IPS DF 6.9 (cell line): ENCODE results near the gene FLT1.

Experiments used
- DNase-seq: peaks from one replicate; pipeline ENCODE4 v3.0.0-alpha.2; 2013; ENCODE audit warnings: low read depth, low spot score
- H3K27ac ChIP-seq: one replicate; pipeline ENCODE4 v1.5.1; 2013; ENCODE audit warnings: low read length, control low read depth
- H3K27me3 ChIP-seq: 2 replicates; pipeline ENCODE4 v1.6.1; 2013; ENCODE audit warnings: mild to moderate bottlenecking, low read length; ENCODE audit not compliant: control insufficient read depth, insufficient read depth
- H3K36me3 ChIP-seq: 2 replicates; pipeline ENCODE4 v1.6.1; 2013; ENCODE audit warnings: low read length; ENCODE audit not compliant: control insufficient read depth, insufficient read depth
- H3K4me1 ChIP-seq: 2 replicates; pipeline ENCODE4 v1.6.1; 2013; ENCODE audit warnings: low read length; ENCODE audit not compliant: control insufficient read depth, insufficient read depth
- H3K4me3 ChIP-seq: 2 replicates; pipeline ENCODE4 v1.5.1; 2013; ENCODE audit warnings: mild to moderate bottlenecking, low read length
- H3K9me3 ChIP-seq: 2 replicates; pipeline ENCODE4 v1.6.1; 2013; ENCODE audit warnings: low read length, inconsistent platforms; ENCODE audit not compliant: control insufficient read depth, insufficient read depth
- WGBS: extraction: QIAGEN DNeasy Blood & Tissue Kit; methylation state at CpG from one replicate; pipeline ENCODE4 v1.1.7; 2013; ENCODE audit warnings: mixed read lengths, missing lambda C conversion rate; ENCODE audit not compliant: insufficient read length, insufficient coverage; 5-methylcytosine and 5-hydroxymethylcytosine counted together

FLT1 gene

GRCh38 chr13:28464861-28465460 lies 30.0 kb downstream of the FLT1 start:
- Histone ChIP-seq H3K4me1 (peaks cover 3% of the 10 kb centered on the region; the same call in 1 of the 2 replicates), H3K9me3 (no peaks in the 10 kb centered on the region), H3K4me3 (no peak overlapping the region), H3K36me3 (peaks cover 7% of the 10 kb centered on the region), H3K27me3 (no peaks in the 10 kb centered on the region), H3K27ac (no peak overlapping the region)
- no peak for DNase-seq
- WGBS = no CpG with 5 or more reads among the region's 6 CpGs

DNA sequence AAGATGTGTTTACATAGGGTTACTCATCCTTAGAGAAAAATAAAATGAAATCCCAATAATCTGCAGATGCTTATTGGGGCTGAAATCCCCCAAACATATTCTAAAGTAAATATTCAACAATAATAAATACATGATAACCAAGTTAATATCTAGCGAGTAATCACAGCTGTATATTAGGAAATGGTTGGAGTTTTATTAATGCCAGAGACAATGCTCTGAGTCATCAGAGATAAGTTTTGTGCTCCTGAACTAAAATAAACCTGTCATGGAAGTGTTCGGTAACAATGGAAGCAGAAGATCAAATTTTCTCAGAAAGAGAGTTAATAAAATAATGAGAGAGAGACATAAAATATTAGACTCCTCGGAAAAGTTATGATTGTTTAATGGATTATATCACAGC lies 31.4 kb downstream of the FLT1 start:
- no peak overlapping the region for H3K27ac ChIP-seq
- H3K4me3 ChIP-seq = no peak overlapping the region
- no peaks in the 10 kb centered on the region for H3K9me3 ChIP-seq
- no peak for DNase-seq
- no peaks in the 10 kb centered on the region for H3K27me3 ChIP-seq
- WGBS = no CpG with 5 or more reads among the region's 3 CpGs
- 0 out of 2 replicates have a peak, but pooled peaks cover 1% of the 10 kb centered on the region for H3K4me1 ChIP-seq
- peaks cover 11% of the 10 kb centered on the region; the same call in 1 of the 2 replicates for H3K36me3 ChIP-seq

DNA sequence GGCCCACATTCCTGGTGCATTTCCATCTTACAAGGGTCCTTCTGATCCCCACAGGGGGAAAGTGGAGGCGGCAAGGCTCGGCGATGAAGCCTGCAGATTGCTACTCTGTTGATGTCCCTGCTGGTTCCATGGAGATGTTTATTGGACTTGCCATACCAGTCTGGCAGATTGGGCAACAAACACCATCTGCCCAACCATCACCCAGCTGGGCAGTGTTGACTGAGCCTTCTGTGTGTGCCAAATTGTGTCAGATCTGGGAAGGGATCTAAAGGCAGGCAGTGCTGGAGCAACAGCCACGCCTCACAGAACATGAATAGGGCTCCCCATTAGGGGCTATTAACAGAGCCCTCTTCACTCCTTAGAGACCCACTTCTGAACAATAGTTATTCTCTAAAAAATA lies 35.0 kb downstream of the FLT1 start:
- Histone ChIP-seq H3K9me3 (no peaks in the 10 kb centered on the region), H3K27ac (no peak overlapping the region), H3K4me3 (no peak overlapping the region), H3K36me3 (peaks cover 11% of the 10 kb centered on the region; the same call in 1 of the 2 replicates), H3K4me1 (0 out of 2 replicates have a peak, but pooled peaks cover 1% of the 10 kb centered on the region), H3K27me3 (no peaks in the 10 kb centered on the region)
- no CpG with 5 or more reads among the region's 4 CpGs for WGBS
- no peak for DNase-seq

GRCh38 chr13:28458608-28459007 lies 36.3 kb downstream of the FLT1 start:
- no CpG with 5 or more reads among the region's 2 CpGs for WGBS
- Histone ChIP-seq H3K27me3 (no peaks in the 10 kb centered on the region), H3K27ac (no peak overlapping the region), H3K4me1 (0 out of 2 replicates have a peak, but pooled peaks cover 1% of the 10 kb centered on the region), H3K4me3 (no peak overlapping the region), H3K9me3 (no peaks in the 10 kb centered on the region), H3K36me3 (peaks cover 11% of the 10 kb centered on the region; the same call in 1 of the 2 replicates)
- DNase-seq = no peak

DNA sequence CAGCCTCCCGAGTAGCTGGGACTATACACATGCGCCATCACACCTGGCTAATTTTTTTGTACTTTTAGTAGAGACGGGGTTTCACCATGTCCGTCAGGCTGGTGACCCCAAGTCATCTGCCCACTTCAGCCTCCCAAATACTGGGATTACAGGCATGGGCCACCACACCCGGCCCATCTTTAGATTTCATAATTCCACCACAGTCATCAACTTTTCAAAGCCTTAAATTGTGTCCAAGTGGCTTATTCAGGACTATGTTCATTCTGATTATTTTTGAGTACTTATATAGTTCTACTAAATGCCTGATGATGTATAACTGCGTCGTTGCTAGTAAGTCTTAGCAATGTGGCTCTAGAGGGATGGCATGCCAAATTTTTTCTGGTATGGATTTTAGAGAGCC lies 36.9 kb downstream of the FLT1 start:
- no CpG with 5 or more reads among the region's 7 CpGs for WGBS
- no peak for DNase-seq
- Histone ChIP-seq H3K36me3 (peaks cover 11% of the 10 kb centered on the region; the same call in 1 of the 2 replicates), H3K4me3 (no peak overlapping the region), H3K4me1 (peaks cover 1% of the 10 kb centered on the region; the same call in 1 of the 2 replicates), H3K27ac (no peak overlapping the region), H3K27me3 (no peaks in the 10 kb centered on the region), H3K9me3 (no peaks in the 10 kb centered on the region)

GRCh38 chr13:28457521-28457920 lies 37.4 kb downstream of the FLT1 start:
- no peak for DNase-seq
- Histone ChIP-seq H3K4me1 (no peaks in the 10 kb centered on the region; the same call in 1 of the 2 replicates), H3K4me3 (no peak overlapping the region), H3K27ac (no peak overlapping the region), H3K36me3 (peaks cover 9% of the 10 kb centered on the region; the same call in 1 of the 2 replicates), H3K9me3 (no peaks in the 10 kb centered on the region), H3K27me3 (no peaks in the 10 kb centered on the region)

- DNase-seq = no peak
- Histone ChIP-seq H3K27ac (no peak overlapping the region), H3K27me3 (no peaks in the 10 kb centered on the region), H3K4me1 (peaks cover 2% of the 10 kb centered on the region), H3K36me3 (peaks cover 8% of the 10 kb centered on the region; the same call in 1 of the 2 replicates), H3K4me3 (no peak overlapping the region), H3K9me3 (no peaks in the 10 kb centered on the region)
- WGBS = no CpG with 5 or more reads among the region's 3 CpGs
These were observed 39.2 kb downstream of the FLT1 start for GRCh38 chr13:28455580-28456194.

DNA sequence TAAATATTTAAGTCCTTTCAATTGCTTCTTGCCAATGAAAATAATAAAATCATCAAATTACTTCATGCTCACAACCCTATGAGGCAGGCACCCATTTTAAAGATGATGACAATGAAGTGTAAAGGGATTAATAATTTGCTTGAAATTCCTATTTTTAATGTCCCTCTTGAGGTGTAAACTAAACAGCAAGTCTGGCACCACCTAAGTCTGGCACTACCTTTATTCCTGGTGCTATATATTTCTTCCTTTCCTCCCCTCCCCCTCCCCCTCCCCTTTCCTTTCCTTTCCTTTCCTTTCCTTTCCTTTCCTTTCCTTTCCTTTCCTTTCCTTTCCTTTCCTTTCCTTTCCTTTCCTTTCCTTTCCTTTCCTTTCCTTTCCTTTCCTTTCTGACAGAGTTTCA lies 42.2 kb downstream of the FLT1 start:
- Histone ChIP-seq H3K27me3 (no peaks in the 10 kb centered on the region), H3K36me3 (no peaks in the 10 kb centered on the region), H3K27ac (no peak overlapping the region), H3K9me3 (peaks cover 1% of the 10 kb centered on the region; the same call in 1 of the 2 replicates), H3K4me1 (peaks cover 2% of the 10 kb centered on the region), H3K4me3 (no peak overlapping the region)
- no peak for DNase-seq

DNA sequence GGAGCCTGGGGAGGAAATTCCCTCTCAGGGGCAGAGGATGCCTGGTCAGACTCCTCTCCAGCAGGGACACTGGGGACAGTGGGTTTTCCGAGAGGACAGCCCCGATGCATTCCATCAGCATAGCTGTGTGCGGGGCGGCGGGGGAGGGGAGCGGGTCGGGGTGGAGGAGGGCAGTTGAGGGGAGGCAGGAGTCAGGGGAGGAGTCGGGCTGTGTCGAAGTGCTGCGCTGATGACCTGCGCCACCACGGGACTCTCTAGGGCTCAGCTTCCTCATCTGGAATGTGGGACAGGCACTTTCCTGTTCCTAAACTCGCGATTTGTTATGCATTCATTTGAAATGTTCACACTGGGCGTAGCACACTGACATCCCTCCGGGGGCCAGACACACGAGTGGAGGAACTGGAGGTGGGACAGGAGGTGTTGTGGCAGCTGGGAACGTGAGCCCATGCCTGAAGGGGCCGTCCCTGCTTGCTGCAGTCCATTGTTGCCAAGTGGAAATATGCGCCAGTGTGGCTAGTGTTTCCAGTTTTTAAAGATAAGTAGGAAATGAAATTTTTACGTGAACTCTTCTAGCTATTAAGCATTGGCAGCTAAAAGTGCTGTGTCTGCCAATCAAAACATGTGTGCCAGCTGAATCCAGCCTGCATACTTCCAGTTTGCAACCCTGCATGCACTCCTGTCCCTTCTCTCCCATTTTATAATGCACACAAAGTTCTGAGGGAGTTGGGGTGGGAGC lies 43.3 kb downstream of the FLT1 start:
- no peaks in the 10 kb centered on the region for H3K27me3 ChIP-seq
- no CpG with 5 or more reads among the region's 21 CpGs for WGBS
- no peak for DNase-seq
- no peak overlapping the region for H3K4me3 ChIP-seq
- H3K27ac ChIP-seq = no peak overlapping the region
- peaks cover 2% of the 10 kb centered on the region for H3K4me1 ChIP-seq
- H3K9me3 ChIP-seq = peaks cover 1% of the 10 kb centered on the region; the same call in 1 of the 2 replicates
- H3K36me3 ChIP-seq = no peaks in the 10 kb centered on the region; the same call in 1 of the 2 replicates

DNA sequence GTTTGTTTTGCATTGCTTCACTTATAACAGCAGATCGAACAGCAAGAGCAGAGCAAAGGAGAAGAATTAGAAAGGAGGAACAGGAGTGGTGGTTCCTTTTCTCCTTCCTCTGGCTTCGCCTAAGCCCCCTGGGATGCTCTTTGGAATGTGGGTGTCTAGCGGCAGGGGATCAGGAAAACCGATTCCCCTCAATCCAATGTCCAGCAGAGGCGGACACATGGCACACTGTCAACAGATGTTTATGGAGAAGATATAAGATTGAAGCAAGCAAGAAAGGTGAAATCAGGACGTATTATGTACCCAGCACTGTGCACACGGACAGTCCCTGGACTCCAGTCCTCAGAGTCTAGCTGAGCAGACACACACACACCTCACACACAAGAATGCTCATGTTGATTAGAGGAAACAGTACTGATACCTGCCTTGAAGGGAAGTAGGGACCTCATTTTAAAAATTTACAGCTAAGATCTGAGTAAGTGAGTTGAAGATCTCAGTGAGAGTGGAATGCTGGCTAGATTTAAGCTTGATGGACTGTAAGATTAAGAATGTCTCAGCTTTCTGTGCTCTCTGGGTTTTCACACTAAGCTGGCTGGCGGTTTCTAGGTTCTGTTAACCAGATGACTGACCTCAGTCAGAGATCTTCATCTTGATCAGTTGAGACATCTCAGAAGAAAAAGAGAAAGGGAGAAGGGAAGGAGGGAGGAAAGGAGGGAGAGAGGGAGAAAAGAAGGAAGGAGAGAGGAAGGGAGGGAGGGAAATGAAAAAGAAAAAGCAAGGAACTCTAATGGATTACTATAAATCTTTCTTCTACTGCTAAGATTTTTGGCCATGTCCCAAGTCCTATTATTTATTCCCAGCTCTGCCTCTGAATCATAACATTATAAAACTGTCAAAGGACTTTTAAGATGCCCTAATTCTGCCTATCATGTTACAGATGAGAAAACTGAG lies 44.8 kb downstream of the FLT1 start:
- Histone ChIP-seq H3K4me3 (no peak overlapping the region), H3K36me3 (no peaks in the 10 kb centered on the region; the same call in 1 of the 2 replicates), H3K27ac (no peak overlapping the region), H3K4me1 (peaks cover 2% of the 10 kb centered on the region), H3K27me3 (no peaks in the 10 kb centered on the region), H3K9me3 (peaks cover 1% of the 10 kb centered on the region; the same call in 1 of the 2 replicates)
- WGBS = no CpG with 5 or more reads among the region's 8 CpGs
- DNase-seq = no peak
